GM08714 (cell line): Measurements from ENCODE around the gene DNAJA3.

Experiments used
- H3K4me3 ChIP-seq: fragments of 200-500 bp; sonication (Bioruptor generic); 2 replicates; pipeline ENCODE4 v1.5.1; 2014; ENCODE audit warnings: mild to moderate bottlenecking, low read length, inconsistent platforms
- ZNF274 ChIP-seq: IDR thresholded peaks from 2 replicates; pipeline ENCODE4 v1.6.1; 2012; ENCODE audit warnings: mild to moderate bottlenecking, low read depth, low read length

The DNAJA3 gene

GRCh38 chr16:4383591-4384444 is 41.9 kb upstream of the DNAJA3 start:
- H3K4me3 ChIP-seq, result no peak overlapping the region
- TF ChIP-seq ZNF274, result no peak

DNA sequence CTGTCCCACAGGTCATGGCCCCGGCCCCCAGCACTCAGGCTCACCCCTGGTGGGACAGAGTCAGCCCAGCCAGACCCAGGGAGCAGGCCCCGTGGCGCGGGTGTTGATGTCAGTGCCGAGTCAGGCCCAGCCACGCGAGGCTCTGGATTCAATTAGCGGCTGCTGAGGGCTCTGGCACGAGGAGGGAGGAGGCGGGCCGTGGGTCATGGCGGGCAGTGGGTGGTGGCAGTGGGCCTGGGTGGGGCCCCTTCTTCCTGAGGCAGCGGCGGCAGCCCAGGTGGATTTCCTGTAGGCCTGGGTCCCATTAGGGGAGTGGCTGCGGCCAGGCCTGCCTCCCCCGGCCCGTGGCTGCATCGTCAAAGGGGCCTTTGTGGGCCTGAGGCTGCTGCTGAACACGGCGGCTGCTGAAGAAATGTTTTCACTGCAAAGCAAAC is 41.1 kb upstream of the DNAJA3 start:
- no peak for TF ChIP-seq ZNF274
- no peak overlapping the region for H3K4me3 ChIP-seq

DNA sequence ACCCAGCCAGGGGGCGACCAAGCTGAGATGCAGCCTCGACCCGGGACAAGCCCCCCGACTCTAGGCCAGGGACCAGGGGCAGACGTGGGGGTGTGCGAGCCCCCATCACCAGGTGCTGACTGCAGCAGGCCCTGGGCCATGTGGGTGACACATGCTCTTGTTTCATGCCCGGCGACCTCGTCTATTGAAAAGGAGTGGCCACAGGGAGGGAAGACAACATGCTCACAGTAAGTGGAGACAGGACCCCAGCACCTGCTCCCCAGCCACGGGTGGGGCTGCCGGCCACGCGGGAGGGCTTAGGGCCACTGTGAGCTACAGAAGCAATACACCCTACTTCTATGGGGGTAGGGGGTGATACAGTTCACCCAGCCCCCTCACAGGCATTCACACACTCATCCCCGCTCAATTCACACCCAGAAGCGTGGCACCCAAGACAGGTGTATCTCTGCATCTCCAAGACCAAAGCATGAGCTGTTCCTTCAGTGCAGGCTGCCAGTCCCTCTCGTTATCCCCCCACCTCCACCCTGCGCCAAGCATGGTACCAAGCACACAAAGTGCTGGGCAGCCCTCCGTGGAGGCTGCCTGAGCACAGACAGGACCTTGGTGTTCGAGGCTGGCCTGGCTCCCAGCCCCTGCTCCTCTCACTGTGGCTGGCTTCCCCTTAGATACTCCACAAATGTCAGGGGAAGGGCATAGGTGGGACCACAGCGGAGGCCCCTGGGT is 40.4 kb upstream of the DNAJA3 start:
- no peak for TF ChIP-seq ZNF274
- H3K4me3 ChIP-seq, result no peak overlapping the region

DNA sequence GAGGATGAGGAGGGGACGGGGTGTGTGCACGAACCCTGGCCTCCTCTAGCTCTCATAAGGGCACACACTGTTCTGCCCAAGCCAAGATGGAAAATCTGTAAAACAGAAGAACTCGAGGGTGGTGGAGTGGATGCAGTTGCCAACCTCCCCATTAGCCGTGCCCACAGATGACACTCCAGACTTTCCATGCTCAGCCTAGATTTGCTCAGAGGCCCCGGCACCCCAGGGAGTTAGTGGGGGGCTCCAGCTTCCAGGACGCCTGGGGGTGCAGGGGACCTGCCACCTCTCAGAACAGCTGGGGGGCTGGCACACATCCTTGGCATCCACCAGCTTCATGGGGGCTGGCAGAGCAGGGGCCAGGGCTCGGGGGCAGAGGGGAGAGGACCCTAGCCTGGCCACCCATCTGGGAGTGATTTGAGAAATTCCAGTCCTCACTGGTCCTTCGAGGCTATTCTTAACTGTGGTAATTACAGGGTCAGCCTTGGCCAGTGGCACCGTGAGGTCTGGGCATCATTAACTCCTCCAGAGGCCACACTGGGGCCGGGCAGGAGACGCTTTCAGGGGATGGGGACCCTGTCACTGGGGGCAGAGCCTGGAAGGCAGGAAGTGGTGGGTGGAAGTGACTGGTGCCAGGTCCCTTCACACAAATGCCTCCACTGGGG is 39.7 kb upstream of the DNAJA3 start:
- no peak for TF ChIP-seq ZNF274
- no peak overlapping the region for H3K4me3 ChIP-seq

DNA sequence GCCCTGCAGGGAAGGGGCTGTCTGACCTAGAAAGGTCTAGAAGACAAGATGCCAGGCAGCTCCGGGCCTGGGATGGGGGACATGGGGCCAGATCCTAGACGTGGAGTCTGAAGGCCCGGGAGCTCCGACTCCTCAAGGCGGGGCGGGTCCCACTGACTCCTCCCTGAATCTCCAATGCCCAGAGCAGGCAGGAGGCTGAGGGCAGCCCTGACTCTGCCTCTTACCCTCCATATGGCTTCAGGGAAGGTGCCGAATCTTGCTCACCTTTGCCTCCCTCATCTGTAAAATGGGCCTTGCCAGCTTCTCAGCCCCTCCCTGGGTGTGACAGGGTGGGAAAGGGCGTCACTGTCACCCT is 39.2 kb upstream of the DNAJA3 start:
- H3K4me3 ChIP-seq, result no peak overlapping the region
- TF ChIP-seq ZNF274, result no peak

DNA sequence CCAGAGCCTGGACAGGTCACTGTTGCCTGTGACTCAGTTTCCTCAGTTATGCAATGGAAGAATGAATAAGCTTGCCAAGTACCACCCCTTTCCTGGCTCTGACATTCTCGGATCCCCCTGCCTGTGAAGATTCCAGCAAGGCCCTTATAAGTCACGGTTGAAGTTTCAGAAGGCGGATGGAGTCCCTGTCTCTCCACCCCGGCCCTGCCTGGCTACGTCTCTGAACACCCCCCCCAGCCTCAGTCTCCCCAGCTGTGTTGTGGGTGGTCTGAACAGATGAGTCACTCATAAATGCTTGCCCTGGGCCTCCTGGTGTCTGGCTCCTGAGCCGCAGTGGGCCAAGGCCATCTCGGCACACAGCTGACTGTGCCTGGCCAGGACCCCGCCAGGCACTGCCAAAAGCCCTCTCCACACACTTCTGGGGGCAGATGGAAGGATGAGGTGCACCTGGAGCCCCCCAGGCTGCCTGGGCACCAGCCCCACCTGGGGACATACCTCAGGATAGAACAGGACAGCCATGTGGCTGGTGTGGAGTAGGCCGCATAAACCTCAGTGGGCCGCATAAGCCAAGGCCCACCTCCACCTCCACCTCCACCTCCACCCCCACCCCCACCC is 38.6 kb upstream of the DNAJA3 start:
- H3K4me3 ChIP-seq, result no peak overlapping the region
- no peak for TF ChIP-seq ZNF274

DNA sequence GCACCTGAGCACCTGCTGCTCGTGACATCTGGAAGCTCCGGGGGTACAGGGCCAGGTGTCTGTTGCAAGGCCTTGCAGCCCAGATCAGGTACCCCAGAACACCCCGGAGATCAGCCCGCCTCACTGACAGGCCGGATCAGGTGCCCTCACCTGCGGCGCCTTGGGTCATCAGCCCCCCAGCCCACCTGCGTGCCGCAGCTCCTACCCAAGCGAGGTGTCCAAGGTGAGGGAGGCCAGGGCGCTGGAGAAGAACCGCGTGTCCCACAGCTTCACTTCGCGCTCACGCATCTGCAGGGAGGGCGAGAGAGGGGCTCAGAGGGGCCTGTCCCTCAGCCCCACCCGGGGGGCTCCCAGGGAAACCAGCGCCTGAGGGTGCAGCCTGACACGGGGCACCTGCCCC is 37.9 kb upstream of the DNAJA3 start:
- H3K4me3 ChIP-seq, result no peak overlapping the region
- TF ChIP-seq ZNF274, result no peak

DNA sequence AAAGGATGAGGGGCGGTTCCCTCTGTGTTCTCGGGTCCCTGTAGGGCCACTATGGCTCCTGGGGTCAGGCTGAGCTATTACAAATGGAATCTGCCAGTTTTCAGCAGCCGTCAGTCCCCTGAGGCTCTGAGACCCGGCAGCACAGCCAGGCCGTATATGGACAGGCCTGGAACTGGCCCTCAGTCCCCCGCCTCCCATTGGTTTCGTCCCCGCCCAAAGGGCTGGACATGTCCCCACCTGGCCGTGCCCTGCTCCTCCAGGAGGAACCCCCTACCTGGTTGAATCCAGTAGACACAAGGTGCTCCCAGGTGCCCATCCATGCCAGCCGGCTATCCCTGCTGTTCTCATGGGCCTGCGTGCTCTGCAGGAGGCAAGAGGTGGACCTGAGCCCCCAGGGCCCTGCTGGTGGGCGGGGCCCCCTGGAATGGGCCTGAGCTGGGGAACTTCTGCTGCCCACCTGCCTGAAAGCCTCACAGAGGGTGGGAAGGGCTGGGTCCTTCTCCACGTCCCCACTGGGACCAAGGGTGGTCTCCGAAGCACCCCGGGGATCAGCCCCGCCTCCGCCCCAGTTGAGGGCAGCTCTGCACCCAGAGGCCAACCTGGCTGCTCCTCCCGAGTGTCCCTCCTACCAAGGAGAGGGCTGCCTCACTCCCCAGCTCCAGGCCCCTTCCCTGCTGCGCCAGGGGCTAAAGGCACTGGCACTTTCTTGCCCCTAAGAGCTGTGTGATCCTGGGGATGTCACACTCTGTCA is 37.2 kb upstream of the DNAJA3 start:
- no peak overlapping the region for H3K4me3 ChIP-seq
- TF ChIP-seq ZNF274, result no peak

DNA sequence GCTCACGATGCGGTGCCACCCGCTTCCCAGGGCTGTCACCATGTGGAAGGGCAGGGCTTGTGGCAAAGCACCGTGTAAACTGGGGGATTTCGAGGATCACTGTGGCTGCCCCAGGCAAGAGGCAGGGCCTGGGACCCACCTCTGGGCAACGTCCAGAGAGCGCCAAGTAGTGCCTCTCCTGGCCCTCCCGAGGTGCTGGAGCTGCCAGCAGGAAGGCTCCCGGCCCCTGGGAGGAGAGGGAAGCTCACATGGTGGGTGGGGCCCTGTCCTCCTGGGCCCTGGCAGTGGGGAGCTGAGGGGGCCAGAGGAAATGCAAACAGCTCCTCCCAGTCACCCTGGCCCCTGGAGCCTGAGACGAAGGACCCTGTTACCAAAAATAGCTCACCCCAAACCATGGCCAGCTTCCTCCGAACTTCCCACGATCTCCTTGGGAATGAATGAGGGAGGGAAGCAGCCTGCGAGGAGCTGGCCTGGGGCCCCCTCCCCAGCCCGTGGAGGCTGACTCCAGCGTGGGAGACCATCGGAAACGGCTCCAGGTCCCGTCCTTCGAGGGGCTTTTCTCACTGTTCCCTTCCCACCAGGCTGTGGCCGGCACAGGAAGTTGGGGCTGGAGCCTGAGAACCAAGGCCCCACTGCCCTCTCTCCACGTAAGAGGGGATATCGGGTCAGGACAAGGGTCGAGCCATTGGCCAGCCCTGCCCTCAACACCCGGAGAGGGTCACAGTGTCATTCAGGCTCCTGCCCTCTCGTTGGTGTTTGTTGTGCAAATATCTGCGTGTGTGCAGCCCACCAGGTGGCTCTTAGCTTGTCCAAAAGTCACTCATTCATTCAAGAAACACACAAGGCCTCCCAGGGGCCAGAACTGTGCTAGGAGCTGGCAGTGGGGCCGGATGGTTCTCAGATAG is 36.4 kb upstream of the DNAJA3 start:
- TF ChIP-seq ZNF274, result no peak
- no peak overlapping the region for H3K4me3 ChIP-seq

DNA sequence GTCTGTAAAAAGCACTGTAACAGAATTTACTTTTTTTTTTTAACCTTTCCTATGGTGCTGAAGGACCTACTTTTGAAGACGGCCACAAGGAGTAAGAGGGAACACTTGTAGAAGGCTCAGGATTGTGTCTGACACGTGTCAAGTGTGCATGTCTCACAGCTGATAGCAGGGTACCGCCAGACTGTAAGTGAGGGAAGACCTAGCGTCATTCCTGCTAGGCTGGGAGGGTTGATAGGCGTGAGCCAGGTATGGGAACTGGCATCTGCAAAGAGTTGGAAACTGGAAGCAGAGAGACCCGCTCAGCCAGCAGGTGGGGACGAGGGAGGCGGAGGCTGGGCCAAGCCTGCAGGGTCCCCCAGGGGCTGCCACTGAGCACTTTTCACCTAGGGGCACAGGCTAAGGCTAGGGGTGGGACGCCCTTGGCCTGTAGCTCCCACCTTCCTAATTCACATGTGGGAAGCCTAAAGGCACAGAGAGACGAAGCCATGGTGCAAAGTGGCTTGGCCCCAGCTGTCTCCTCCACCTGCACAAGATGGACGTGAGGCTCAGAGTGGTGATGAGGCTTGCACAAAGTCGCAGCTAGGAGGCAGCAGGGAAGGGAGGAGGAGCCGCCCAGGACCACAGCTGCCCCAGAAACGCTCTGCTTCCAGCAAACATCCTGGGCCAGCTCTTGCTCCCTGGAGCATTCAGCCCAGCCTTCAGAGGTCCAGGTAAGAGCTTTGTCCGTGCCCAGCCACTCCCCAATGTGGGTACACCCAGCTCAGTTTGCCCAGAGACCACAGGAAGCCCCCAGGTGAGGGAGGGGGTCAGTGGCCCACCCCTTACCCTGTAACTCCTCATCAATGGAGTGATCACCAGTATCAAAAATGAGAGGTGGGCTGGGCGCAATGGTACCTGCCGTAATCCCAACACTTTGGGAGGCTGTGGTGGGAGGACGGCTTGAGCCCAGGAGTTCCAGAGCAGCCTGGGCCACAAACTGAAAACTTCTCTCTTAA is 35.1 kb upstream of the DNAJA3 start:
- TF ChIP-seq ZNF274, result no peak
- H3K4me3 ChIP-seq, result no peak overlapping the region

- TF ChIP-seq ZNF274, result no peak
- H3K4me3 ChIP-seq, result no peak overlapping the region
Observed at GRCh38 chr16:4391631-4392381, 33.9 kb upstream of the DNAJA3 start.
